Endothelial cell of umbilical vein (primary cell): ENCODE data around the gene CACNA2D1. TPM values are rescaled to one million over a fixed set of nuclear protein-coding genes. Genes with fewer than 3 reads are reported as not detected.

Experiments used
- BruUV-seq: library from RNA; stranded (reverse); fragments of 400-500 nt; replicated peaks from 2 replicates; lab custom pipeline; 2021; lab: Mats Ljungman, UMichigan
- CTCF ChIA-PET: fragments of 300-600, 350-600 bp; sonication (Branson Sonifier 250); formaldehyde crosslinking; loops from one replicate; lab custom pipeline; 2021; ENCODE audit warnings: antibody characterized with exemption, inconsistent platforms; lab: Charles Lee
- POLR2A ChIA-PET: fragments of 300-600, 350-600 bp; sonication (Branson Sonifier 250); formaldehyde crosslinking; loops from one replicate; lab custom pipeline; 2021; ENCODE audit warnings: antibody characterized with exemption, inconsistent platforms; lab: Charles Lee
- DNase-seq: peaks from one replicate; pipeline ENCODE4 v3.0.0-alpha.2; 2011; ENCODE audit warnings: low read depth, low spot score
- FAIRE-seq: peaks from 2 replicates; lab custom pipeline; 2011; peaks lifted over from hg19 to GRCh38; lab: Jason Lieb, UNC
- H2AFZ ChIP-seq: 2 replicates; pipeline ENCODE4 v1.6.0; 2012; ENCODE audit warnings: low read depth, low read length, control low read depth, inconsistent platforms
- H3K27ac ChIP-seq: 2 replicates; pipeline ENCODE4 v1.5.1; 2011; ENCODE audit warnings: low read depth, mild to moderate bottlenecking, control low read depth, low read length, moderate library complexity; ENCODE audit not compliant: insufficient read depth
- H3K27me3 ChIP-seq, 2 experiments: 2 replicates each; pipeline versions ENCODE4 v1.6.0 to v1.6.1; 2011; ENCODE audit warnings: low read length in 2 of 2, mixed read lengths in 1 of 2; ENCODE audit not compliant: control insufficient read depth in 2 of 2, insufficient read depth in 2 of 2
- H3K36me3 ChIP-seq, 2 experiments: 2 replicates in 1 of 2; 3 replicates in 1 of 2; pipeline ENCODE4 v1.5.1; 2011; ENCODE audit warnings: low read length in 2 of 2, mild to moderate bottlenecking in 1 of 2, moderate library complexity in 1 of 2; ENCODE audit not compliant: control insufficient read depth in 2 of 2, insufficient read depth in 2 of 2; ENCODE audit errors: extremely low read depth in 1 of 2
- H3K4me1 ChIP-seq: 3 replicates; pipeline ENCODE4 v1.5.1; 2011; ENCODE audit warnings: mild to moderate bottlenecking, low read length; ENCODE audit not compliant: control insufficient read depth, insufficient read depth; ENCODE audit errors: extremely low read depth
- H3K4me2 ChIP-seq: 2 replicates; pipeline ENCODE4 v1.6.1; 2011; ENCODE audit warnings: low read length, control low read depth, mixed read lengths; ENCODE audit not compliant: insufficient read depth
- H3K4me3 ChIP-seq, 3 experiments: fragments of 200-600 bp in 1 of 3; sonication (generic), shearing (Covaris generic) in 1 of 3; replicated peaks in 1 of 3; 2 replicates each; pipeline ENCODE4 v1.5.1; 2011 to 2016; ENCODE audit warnings: control low read depth in 3 of 3, low read length in 3 of 3, mild to moderate bottlenecking in 2 of 3, inconsistent platforms in 1 of 3, low read depth in 1 of 3, moderate library complexity in 1 of 3; ENCODE audit not compliant: insufficient read depth in 1 of 3
- H3K79me2 ChIP-seq: 2 replicates; pipeline ENCODE4 v1.6.0; 2012; ENCODE audit warnings: low read length, inconsistent platforms; ENCODE audit not compliant: control insufficient read depth, insufficient read depth
- H3K9ac ChIP-seq: replicated peaks from 2 replicates; pipeline ENCODE3; 2011; ENCODE audit warnings: low read length, control low read depth; ENCODE audit not compliant: insufficient read depth; ENCODE audit errors: extremely low read depth
- H3K9me1 ChIP-seq: replicated peaks from 3 replicates; pipeline ENCODE4 v1.6.0; 2011; ENCODE audit warnings: mild to moderate bottlenecking, low read length; ENCODE audit not compliant: control insufficient read depth, insufficient read depth; ENCODE audit errors: extremely low read depth
- H3K9me3 ChIP-seq: replicated peaks from 2 replicates; pipeline ENCODE4 v1.5.1; 2012; ENCODE audit warnings: low read length, inconsistent platforms; ENCODE audit not compliant: control insufficient read depth, insufficient read depth
- H4K20me1 ChIP-seq: replicated peaks from 2 replicates; pipeline ENCODE3; 2011; ENCODE audit warnings: mild to moderate bottlenecking, low read length; ENCODE audit not compliant: control insufficient read depth, insufficient read depth; ENCODE audit errors: extremely low read depth
- CTCF ChIP-seq, 2 donors: IDR thresholded peaks; 1 replicate in 1 of 2; 2 replicates in 1 of 2; pipeline ENCODE4 v1.5.1; 2011; ENCODE audit warnings: low read length in 2 of 2, mild to moderate bottlenecking in 2 of 2, moderate library complexity in 2 of 2, control low read depth in 1 of 2, inconsistent platforms in 1 of 2, low read depth in 1 of 2; ENCODE audit not compliant: insufficient read depth in 1 of 2; ENCODE audit errors: extremely low read depth in 1 of 2
- EZH2 ChIP-seq: IDR thresholded peaks from 2 replicates; pipeline ENCODE4 v1.6.1; 2012; ENCODE audit warnings: borderline replicate concordance, low read depth, mild to moderate bottlenecking, moderate library complexity, low read length, inconsistent platforms; ENCODE audit not compliant: severe bottlenecking
- FOS ChIP-seq: IDR thresholded peaks from 2 replicates; pipeline ENCODE4 v1.6.1; 2011; ENCODE audit warnings: mild to moderate bottlenecking, low read length, moderate library complexity, borderline replicate concordance; ENCODE audit not compliant: insufficient read depth
- GATA2 ChIP-seq: IDR thresholded peaks from 2 replicates; pipeline ENCODE4 v1.7.0; 2011; ENCODE audit warnings: low read depth, mild to moderate bottlenecking, moderate library complexity, mixed read lengths, low read length; ENCODE audit not compliant: insufficient read length, insufficient read depth
- JUN ChIP-seq: IDR thresholded peaks from 2 replicates; pipeline ENCODE4 v1.6.1; 2011; ENCODE audit warnings: borderline replicate concordance, low read depth; ENCODE audit not compliant: insufficient read length, insufficient read depth
- MAX ChIP-seq: IDR thresholded peaks from 2 replicates; pipeline ENCODE4 v1.6.1; 2011; ENCODE audit not compliant: insufficient read depth, insufficient read length
- MYC ChIP-seq: IDR thresholded peaks from one replicate; pipeline ENCODE4 v1.6.1; 2011; ENCODE audit warnings: mild to moderate bottlenecking, low read depth, low read length
- POLR2A ChIP-seq: IDR thresholded peaks from 2 replicates; pipeline ENCODE4 v1.6.1; 2012; ENCODE audit warnings: low read depth, mild to moderate bottlenecking, control low read depth, low read length
- POLR2AphosphoS5 ChIP-seq: IDR thresholded peaks from 2 replicates; pipeline ENCODE4 v1.6.1; 2012; ENCODE audit warnings: low read depth, mild to moderate bottlenecking, control low read depth, low read length, moderate library complexity; ENCODE audit not compliant: insufficient read depth
- dilution Hi-C: fragments of 300-500 bp; cut with MboI; formaldehyde crosslinking; loops from one replicate; pipeline ENCODE4 v1.15.0; 2019; ENCODE audit warnings: low sequenced_read_pairs; ENCODE audit not compliant: extremely low pct_ligation_motif_present
- intact Hi-C: fragments of 100-400 bp; cut with micrococcal nuclease; formaldehyde crosslinking; loops from one replicate; pipeline ENCODE4 v1.10.0; 2022
- polyA plus RNA-seq, 4 experiments: library from polyadenylated mRNA; depleted of rRNA in 3 of 4; stranded (reverse) in 3 of 4; unstranded in 1 of 4; fragments of >200 nt; gene quantifications; 2 replicates each; pipeline versions ENCODE4 v1.2.1 to v1.2.3, GENCODE V29; 2011 to 2012; ENCODE audit warnings: missing spikeins in 1 of 4
- total RNA-seq: library from RNA; stranded (reverse); gene quantifications from 2 replicates; pipeline ENCODE4 v1.2.3, GENCODE V29; 2021

Gene CACNA2D1
- total and polyA plus RNA-seq, 2 donors (not counting 3 experiments of a cell fraction or from before 2014, with no cell fraction given): 4.1 to 38.6 TPM

DNA sequence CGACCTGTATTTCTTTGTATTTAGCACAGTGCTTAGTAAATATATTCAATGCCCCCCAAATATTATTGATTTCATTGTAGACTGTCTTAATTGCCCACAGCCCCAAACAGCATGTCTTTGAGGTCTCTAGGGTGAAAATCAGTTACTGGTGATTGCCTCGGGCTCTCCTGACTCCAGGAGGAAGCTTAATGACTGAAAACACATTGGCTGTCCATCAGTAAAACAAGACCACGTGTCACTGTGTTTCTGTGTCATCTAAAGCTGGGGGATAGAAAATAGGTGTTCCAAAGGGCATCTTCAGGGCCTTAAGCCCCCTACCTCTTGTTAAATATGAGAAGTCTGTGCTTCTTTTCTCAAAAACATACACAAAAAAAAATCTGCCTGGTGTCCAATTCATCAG, 67.9 kb downstream of the CACNA2D1 start:
- no peak overlapping the region for H3K4me2 ChIP-seq
- H3K4me1 ChIP-seq: no peaks in the 10 kb centered on the region
- dilution Hi-C loops: no loop called here
- H3K27ac ChIP-seq: no peak overlapping the region
- H3K79me2 ChIP-seq: no peaks in the 10 kb centered on the region
- BruUV-seq: no TSS peak
- no peak overlapping the region for H2AFZ ChIP-seq
- H3K4me3 ChIP-seq: no peak overlapping the region
- H3K9ac ChIP-seq: no peak overlapping the region
- ChIA-PET POLR2A (no interaction called here), CTCF (interaction anchor here (0.8 to 1.5 kb wide), 2 partner anchors 50 to 141 kb away, joined by 3 read pairs; no protein-coding TSS in a partner anchor)
- no peak for DNase-seq
- no peaks in the 10 kb centered on the region for H3K9me3 ChIP-seq
- H4K20me1 ChIP-seq: no peaks in the 10 kb centered on the region
- no peak for FAIRE-seq
- H3K9me1 ChIP-seq: no peaks in the 10 kb centered on the region
- H3K36me3 ChIP-seq: no peaks in the 10 kb centered on the region
- TF ChIP-seq POLR2AphosphoS5: no peak
- no peak for TF ChIP-seq MAX
- no peak for TF ChIP-seq FOS
- no peak for TF ChIP-seq EZH2
- no peak for TF ChIP-seq JUN
- no peak for TF ChIP-seq MYC
- no peak for TF ChIP-seq GATA2
- no peak for TF ChIP-seq POLR2A
- no peak for TF ChIP-seq CTCF (IDR thresholded peaks at IDR 0.05; ENCODE audit: extremely low read depth in 1 of 2, insufficient read depth in 1 of 2, low read depth in 1 of 2, low read length in 2 of 2)
- intact Hi-C loops: no loop called here
- no peaks in the 10 kb centered on the region for H3K27me3 ChIP-seq
